Measurements from ENCODE around the gene RHEB.

RHEB gene

DNA sequence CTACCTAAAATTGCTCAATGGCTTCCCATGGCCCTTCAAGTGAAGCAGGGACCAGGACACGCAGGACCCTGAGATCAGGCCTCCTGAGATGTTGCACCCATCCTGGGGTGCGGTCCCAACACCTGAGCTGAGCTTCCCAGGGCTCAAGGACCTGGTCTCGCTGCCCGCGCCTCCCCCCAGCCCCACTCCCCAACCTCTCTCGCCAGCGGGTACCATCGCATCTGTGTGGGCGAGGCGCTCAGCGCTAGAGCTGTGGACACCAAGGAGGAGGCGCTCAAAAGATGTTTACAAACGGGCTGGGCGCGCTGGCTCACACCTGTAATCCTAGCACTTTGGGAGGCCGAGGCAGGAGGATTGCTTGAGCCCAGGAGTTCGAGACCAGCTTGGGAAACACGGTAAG lies 72.4 kb downstream of the RHEB start:
- DNase-seq, result no peak

DNA sequence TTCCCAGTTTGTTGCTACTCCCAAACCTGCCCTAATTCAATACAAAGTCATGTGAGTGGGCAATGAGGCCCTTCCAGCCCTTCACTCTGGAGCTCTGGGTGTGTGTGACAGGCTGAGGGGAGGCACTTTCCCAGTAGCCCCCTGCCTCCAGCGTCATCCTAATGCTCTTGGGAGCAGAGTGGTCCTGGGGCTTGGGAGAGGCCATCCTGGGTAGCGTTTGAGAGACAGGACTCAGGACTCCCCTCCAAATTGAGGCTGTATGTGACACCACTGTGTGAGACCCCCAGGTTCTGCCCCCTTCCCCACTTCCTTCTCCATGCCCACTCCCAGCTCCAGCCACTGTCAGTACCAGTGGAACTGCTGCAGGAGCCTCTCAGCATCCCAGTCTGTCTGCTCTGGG lies 73.3 kb downstream of the RHEB start:
- no peak for DNase-seq

DNA sequence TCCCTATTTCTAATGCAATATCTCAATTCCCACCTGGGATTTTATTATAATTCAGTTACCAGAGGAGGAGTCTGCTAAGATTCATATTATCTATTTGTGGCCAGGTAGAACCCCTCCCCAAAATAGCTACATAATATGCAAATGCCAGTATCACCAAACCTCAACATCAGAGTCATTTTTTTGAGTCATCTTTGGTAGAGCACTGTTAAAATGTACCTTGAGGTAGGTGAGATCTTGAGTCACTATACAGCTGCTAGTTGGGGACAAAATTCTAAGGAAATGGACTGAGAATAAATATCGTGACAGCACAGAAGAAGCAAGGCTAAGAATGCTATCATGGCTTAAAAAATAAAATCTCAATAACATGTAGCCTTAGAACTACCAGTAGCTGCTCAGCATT lies 75.1 kb downstream of the RHEB start:
- no peak for DNase-seq

DNA sequence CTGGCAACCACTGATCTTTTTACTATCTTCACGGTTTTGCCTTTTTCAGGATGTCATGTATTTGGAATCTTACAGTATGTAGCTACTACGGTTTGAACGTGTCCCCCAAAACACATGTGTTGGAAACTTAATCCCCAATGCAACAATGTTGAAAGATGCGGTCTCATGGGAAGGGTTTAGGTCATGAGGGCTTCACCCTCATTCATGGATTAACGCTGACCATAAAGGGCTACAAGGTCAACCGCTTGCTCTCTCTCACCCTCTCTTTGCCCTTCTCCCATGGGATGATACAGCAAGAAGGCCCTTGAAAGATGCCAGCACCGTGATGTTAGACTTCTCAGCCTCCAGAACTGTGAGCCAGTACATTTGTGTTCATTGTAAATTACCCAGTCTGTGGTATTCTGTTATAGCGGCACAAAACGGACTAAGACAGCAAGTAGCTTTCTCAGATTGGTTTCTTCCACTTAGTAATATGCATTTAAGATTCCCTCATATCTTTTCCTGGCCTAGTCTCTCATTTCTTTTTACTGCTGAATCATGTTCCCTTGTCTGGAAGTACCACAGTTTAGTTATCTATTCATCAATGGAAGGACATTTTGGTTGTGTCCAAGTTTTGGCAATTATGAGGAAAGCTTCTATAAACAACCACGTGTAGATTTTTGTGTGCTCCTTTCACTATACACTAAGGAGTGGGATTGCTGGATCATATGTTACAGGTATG lies 76.8 kb downstream of the RHEB start:
- DNase-seq, result peak; percentile 61

DNA sequence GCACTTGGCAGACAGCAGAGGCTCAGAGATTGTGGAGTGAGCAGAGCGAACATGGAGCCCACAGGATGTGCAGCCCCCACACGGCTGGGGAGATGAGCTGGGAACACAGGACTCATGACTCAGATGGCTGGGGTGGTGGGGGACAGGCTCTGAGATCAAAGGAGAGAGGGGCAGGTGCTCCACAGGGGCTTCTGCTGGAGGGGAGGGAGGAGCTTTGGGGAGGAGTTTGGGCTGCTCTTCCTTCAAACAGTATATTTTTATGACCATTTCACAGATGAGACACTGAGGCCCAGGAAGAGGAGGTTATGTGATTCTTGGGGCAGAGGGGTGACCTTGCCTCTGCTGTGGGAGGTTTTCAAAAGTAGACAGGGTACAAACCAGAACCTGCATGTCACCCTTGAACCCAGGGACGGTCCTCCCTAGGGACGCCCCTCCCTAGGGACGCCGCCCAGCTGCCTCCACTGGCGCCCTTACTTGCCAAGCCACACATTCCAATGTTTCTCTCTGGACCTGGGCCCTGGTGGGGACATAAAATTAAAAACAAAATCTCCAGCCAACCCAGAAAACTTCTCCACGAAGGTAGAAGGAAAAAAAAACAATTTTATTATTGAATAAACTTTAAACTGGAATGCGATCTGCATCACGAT lies 78.8 kb downstream of the RHEB start:
- DNase-seq, result no peak

DNA sequence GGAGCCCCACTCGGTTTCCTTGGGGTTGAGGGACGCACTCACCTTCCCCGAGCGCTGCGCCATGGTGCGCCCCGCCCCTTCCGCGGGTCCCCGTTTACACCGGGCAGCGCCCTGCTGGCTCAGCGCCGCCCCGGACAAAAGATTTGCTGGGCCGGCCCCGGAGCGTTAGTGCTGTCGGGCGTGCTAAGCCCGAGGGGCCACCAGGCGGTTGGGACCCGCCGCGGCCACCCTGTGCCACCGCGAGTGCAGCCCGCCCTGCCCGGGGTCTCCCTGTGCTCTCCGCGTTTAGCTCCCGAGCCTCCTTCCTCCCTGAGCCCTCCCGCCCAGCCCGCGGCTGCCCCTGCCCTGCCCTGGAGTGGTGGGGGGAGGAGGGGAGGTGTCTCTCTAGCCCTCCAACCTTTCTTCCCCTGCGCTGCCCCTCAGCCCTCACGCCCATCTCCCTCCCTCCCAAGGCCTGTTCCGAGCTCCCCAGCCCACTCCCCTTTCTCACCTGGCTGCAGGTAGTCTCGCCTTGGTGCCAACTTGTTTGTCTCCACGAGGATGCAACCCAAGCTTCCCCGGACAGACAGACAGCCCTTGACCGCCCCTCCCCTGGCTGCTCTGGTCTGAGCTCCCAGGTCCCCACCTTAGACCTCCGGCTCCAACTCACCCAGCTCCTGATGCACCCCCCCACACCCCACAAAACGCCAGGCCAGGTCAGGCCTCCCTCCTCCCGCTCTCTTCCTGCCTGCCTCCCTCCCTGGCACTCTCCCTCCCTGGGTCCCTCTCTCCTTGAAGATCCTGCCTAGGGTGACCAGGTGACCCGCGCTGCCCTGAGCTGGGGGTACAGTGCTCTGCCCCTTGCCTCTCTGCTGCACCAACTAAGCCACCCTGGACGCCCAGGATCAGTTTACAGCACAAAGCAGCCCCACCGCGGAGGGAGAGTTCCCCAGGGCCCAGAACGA lies 79.6 kb downstream of the RHEB start, which contains the start of gene CRYGN:
CRYGN (minus strand) TSS at position 287 of the 944 bp plus-strand sequence; CDS start at position 63, 224 bp downstream.
- no peak for DNase-seq

DNA sequence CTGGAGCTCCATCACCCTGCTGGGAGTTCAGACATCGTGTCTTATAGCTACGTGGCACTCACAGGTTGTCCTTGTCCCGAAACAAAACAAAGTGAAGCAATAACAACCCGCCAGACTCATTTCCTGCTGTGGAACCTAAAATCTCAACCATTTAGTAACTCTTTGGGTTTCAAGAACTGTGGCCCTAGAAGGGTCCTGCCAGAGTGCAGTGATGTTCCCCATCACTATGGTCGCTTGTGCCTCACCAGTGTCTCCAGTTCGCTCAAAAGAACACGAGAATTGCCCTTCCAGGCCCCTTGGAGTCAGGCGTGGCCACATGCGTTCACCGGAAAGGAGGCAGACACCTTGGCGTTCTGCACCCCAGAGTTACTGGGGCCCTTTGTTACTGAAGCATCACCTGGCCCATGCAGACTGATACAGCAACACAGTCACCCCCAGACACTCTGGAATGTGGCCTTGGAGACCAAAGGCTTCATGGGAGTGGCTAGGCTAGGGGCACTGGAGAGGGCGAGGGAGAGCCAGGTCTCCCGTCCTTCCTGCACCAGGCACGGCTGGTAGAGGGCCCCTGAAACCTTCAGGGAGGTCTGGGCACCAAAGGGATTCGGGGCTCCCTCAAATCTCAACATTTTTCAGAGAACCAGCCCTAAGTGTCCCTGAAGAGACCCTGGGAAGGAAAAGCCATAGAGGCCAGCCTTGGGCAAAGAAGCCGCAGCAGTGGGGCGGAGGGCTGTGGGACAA lies 80.7 kb downstream of the RHEB start:
- DNase-seq, result no peak

DNA sequence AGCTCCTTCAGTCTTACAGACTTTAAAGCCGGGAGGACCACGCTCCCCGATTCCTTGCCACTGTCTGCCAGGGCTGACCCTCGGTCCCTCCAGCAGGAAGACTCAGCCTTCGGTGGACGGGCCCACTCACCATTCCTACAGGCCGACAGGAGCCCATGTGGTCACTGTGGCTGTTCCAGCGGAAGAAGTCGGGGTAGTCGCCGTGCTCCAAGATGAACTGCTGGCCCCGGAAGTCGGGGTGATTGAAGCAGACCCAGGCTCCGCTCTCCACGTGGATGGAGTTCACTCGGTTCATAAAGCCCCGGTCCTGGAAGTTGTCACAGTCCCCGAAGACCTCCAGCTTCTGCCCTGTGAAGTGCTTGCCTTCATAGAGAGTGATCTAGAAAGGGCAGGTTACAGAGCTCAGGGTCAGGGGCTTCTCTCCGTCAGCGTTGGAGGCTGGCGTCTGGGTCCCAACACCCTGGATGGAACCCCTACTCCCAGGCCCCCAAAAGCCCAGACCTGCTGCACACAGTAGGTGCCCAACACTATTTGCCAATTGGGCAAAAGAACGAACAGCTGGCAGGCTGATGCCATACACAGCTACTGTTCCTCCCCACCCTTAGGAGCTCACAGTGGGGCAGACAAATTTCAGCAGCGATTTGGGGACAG lies 81.7 kb downstream of the RHEB start:
- no peak for DNase-seq

DNA sequence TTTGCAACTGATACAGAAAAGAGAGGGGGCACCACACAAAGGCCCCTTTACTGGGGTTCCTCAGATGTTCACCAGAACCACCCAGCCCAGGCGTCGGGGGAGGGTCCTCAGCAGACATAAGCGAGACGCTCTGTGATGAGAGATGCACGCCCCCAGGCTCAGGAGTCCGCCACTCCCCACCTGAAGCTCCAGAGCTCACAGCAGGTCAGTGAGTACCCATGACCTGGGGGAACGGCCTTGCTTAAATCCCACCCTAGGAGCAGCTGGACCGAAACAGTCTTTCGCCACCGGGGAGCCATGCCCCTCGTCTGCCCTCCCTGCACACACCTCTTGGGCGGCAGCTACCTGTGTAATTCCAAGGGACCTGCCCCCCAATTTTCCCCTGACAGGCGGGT lies 82.5 kb downstream of the RHEB start:
- no peak for DNase-seq

DNA sequence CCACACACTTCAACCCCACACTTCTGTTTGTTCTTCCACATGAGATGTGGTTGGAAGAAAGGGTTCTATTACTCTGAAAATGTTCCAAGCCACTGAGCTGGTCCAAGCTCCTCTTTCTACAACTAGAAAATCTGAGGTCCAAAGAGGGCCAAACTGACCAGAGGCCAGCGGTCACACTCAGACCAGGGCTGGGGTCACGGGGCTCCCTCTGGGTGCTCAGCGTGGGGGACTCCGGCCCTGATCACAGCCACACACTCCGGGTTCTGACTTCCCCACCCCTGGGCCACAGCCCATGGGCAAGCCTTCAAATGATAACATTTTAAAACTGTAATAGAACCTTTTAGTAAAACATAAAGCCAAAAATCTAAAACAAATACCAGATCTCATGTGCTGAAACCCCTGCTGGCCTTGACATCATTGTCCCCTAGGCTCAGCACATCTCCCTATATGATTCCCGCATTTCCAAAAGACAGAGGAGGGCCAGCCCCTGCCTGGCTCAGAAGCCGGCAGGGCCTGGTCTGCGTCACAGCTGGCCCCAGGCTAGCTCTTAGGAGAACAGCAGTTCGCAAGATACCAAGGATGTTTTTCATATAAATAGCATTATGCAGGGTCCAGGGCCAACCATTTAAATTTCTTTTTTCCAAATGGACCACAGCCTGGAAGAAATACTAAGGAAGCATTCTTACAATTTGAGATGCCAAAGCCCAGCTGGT lies 83.1 kb downstream of the RHEB start:
- no peak for DNase-seq

DNA sequence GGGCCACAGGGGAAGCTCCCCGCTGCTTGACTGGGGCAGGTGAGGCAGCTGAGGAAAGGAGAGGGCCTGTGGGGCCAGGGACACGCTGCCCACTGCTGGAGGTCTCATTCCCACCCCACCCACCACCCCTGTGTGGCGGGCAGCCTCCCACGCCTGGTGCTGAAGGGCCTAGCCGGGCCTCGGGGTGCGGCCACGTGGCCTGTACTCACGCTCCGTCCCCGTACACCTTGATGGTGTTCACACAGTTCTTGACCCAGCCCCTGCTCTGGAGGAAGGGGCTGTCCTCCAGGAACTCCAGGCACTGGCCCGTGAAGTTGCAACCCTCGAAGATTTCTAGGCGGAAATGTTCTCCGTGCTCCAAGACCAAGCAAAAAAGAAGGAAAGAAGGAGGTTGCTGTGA lies 83.7 kb downstream of the RHEB start:
- DNase-seq, result no peak

DNA sequence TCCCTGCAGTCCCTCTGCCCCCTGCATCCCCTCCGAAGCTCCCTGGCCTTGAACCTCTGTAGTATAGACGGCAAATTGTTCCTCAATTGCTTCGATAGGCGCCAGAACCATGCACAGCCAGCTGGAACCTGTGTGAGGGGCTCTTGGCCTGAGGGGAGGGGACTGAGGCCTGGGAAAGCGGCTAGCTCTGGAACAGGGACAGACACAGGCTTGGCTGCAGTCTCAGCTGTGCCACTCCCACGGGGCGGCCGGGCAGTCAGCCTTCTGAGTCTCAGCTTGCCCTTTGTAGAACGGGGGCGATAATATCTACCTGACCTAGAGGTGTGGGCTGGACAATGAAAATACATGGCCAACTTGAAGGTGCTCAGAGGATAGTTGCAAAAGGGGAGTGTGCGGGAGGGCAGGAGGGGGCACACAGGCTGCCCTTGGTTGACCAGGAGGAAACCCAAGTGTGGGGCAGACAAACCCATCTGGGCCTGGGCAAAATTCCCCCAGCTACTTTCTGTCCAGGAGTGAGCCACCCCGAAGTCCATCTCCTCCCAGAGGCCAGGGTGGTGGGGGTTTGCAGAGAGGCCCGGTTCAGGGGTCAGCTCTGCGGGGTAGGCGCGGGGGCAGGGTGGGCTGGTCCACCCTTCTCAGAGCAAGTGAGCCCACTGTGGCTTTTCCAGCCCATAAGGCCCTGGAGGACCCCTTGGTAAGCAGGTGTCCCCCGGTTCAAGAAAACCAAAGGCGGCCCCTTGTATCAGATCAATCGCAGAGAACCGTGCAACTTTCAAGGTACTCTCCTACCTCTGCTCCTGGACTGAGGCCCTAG lies 84.4 kb downstream of the RHEB start:
- no peak for DNase-seq

DNA sequence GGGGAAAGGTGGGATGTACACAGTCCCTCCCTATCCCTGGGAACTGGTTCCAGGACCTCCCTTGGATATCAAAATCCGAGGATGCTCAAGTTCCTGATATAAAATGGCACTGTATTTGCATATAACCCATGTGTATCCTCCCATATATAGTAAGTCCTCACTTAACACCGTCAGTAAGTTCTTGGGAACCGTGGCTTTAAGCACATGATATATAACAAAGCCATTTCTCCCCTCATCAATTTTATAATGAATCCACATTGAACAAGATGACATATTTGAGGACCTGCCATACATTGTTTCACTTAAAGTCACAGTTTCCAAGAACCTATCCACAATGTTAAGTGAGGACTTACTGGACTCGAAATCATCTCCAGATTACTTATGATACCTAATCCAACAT lies 85.1 kb downstream of the RHEB start:
- no peak for DNase-seq

DNA sequence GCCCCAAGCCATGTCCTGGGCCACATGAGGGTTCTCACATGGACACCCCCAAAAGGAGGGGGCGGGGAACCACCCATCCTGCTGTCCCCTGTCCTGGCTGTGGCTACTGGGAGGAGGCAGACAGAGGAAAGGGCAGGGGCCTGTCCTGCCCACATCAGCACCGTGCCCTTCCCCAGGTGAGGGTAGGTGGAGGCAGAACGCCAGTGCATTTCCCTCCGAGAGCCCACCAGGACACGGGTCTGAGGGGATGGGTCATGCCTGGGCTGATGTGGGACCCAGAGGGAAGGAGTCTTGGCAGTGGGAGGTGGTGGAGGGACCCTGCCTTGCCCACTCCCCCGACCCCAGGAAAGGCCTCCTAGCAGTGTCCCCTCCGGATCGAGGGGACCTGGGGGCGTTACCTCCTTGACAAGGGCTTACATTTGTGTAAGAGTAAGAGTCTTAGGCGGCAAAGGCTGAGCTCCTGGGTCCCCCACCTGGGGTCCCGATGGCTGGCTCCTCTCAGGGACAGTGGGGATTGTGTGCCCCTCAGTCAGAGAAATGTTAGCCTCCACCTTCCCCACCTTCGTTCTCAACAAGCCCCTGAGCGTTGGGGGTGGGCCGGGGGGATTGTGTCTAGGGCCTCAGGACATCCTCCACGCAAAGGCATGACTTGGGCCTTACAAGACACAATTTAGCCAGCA lies 85.8 kb downstream of the RHEB start:
- DNase-seq, result no peak

DNA sequence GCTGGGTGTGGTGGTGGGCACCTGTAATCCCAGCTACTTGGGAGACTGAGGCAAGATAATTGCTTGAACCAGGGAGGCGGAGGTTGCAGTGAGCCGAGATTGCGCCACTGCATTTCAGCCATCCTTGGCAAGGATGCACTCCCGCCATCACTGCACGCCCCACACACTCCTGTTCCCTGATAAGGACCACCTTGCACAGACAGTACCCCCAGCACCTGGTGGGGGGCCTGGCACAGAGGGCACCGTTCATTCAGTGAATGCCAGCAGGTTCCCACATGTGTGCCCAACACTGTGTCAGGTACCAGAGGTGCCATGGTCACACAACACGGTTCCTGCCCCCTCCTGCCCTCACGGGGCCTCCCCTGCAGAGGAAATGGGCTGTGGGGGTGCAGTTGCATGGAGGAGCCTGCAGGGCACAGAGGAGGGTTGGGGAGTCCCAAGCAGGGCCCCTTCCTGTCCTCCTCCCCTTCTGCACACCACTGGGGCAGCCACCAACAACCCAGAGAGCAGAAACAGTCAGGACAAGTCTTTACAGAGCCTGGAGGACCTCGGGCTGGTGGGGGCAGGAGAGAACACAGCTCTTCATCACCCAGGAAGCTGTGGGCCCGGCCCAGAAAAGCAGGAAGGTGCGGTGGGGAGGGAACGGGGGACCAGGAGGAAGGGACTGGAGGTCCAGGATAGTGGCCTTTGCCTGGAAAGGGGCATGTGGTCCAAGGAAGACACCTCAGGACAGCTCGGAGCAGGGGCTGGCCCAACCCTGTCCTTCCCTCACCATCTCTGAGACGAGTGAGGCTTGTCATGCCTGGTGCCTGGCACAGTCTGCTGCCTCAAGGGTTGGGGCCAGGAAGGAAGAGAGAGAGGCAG lies 86.8 kb downstream of the RHEB start:
- no peak for DNase-seq

DNA sequence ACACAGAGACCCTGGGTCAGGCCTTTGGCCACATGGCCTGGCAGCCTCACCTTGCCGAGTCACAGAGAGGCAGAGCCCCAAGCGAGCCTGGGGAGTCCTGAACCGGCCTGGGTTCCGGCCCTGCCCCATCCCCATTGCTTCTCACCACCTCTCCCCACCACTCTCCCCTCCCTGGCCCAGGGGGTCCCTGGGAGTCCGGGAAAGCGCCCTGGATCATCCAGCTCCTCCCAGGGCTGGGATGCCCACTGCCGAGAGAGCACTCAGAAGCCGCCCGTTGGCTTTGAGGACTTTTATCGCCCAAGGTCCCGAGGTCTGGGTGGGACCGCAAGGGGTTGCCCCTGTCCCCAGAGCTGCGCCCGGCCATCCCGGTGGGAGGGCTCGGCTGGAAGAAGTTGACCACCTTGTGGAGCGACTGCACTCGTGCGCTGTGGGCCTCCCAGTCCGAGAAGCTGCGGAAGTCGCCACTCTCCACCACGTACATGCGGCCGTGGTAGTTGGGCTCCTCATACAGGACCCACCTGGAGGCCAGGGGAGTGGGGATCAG lies 87.9 kb downstream of the RHEB start:
- DNase-seq, result no peak

DNA sequence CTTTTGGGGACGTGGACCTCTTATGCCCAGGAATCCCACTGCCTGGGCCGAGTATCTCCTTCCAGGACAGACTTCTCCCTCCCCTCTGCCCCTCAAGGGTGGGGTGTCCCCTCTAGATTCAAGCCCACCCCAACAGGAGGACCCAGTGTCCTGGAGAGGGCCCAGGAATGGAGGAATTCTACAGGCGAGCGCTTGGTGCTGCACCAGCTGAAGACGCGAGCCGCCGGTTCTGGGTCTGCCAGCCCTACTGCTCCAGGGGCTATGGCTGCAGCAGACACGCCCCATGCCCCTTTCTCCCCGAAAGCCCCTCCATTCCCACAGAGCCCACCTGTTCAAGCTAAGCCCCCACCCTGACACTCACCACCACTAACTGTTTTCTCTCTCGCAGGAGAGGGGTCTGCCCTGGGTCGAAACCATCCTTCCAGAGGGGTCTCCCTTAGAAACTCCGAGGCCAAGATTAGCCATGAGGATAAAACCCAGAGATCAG lies 88.4 kb downstream of the RHEB start:
- no peak for DNase-seq

DNA sequence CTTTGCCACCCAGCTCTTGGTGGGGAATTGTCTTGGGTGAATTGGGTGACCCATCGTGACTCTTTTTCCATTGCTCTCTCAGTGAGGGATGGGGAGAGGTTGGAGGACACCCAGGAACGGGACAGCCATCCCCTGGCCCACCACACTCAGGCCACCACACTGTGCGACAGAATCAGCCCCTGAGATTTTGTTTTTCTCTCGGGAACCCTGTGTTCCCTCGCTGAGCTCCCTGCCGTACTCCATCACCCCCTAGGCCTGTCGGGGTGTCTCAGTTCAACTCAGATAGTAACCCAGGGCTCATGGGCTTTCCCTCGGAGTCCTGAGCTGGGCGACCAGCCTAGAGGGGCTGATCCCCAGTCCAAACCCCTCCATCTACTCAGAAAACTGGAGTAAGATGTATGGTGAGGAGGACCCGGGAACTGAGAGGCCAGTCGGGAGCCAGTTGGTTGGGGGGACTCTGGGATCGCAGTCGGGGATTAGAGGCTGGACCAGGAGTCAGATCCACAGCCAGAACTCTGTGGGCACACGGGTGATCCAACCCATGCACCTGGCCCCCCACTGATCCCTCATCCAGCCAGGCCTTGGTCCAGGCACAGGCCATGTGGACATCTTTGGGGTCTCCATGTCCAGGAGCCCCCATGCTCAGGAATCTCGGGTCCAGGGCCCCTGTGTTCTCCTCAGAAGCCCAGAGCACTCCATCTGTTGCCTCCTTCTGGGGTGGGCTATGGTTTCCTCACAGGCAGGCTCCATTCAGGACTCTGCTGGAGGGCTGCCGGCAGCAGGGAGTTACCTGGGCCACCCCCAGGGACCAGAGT lies 89.1 kb downstream of the RHEB start:
- DNase-seq, result no peak

Measured in NCI-H2171 treated with DMSO at 0.1 percent for 48 hours (cell line).